Coronary artery (tissue), 2 donors: ENCODE measurements around the gene OR11H1.
"Not testable (repeated sequence)": the region's sequence is repeated elsewhere in the genome, so short reads cannot be mapped to it uniquely, and the experiment has no call there.

ENCODE experiments used
- DNase-seq: peaks from one replicate; pipeline ENCODE4 v3.0.0-alpha.2; 2017; ENCODE audit warnings: low spot score
- H3K27ac ChIP-seq, 2 donors: fragments of 200-600 bp; sonication (generic); one replicate each; pipeline ENCODE4 v1.5.1; 2016 to 2019
- H3K4me3 ChIP-seq: fragments of 200-600 bp; sonication (generic); 2 replicates; pipeline ENCODE4 v1.5.1; 2016; ENCODE audit warnings: mild to moderate bottlenecking, moderate library complexity

Gene OR11H1

GRCh38 chr22:15527892-15528291, at the start of gene OR11H1:
Gene OR11H1 (plus strand): TSS chr22:15528192. CDS start chr22:15528192, 0 bp downstream.
- not testable (repeated sequence) for H3K27ac ChIP-seq, DNase-seq, H3K4me3 ChIP-seq

- not testable (repeated sequence) for H3K27ac ChIP-seq, H3K4me3 ChIP-seq, DNase-seq
These were observed 18.0 kb upstream of the OR11H1 start for GRCh38 chr22:15509967-15510366.

GRCh38 chr22:15515896-15516295, 12.1 kb upstream of the OR11H1 start:
- peak; percentile 7 for DNase-seq
- not testable (repeated sequence) for H3K4me3 ChIP-seq, H3K27ac ChIP-seq

- not testable (repeated sequence) for H3K4me3 ChIP-seq, H3K27ac ChIP-seq
- peak; percentile 33 for DNase-seq
These were observed 25.8 kb downstream of the OR11H1 start for GRCh38 chr22:15553767-15554166.

GRCh38 chr22:15563461-15563860, 35.5 kb downstream of the OR11H1 start:
- H3K4me3 ChIP-seq, H3K27ac ChIP-seq, DNase-seq: not testable (repeated sequence)

- not testable (repeated sequence) for H3K27ac ChIP-seq, H3K4me3 ChIP-seq, DNase-seq
These were observed 37.1 kb downstream of the OR11H1 start for GRCh38 chr22:15565063-15565462.
